ENCODE data around the gene SLC16A6. TPM values are rescaled to one million over a fixed set of nuclear protein-coding genes. Genes with fewer than 3 reads are reported as not detected.

The SLC16A6 gene
- total RNA-seq, 1 experiment from 2014 or later = 0.22 TPM

DNA sequence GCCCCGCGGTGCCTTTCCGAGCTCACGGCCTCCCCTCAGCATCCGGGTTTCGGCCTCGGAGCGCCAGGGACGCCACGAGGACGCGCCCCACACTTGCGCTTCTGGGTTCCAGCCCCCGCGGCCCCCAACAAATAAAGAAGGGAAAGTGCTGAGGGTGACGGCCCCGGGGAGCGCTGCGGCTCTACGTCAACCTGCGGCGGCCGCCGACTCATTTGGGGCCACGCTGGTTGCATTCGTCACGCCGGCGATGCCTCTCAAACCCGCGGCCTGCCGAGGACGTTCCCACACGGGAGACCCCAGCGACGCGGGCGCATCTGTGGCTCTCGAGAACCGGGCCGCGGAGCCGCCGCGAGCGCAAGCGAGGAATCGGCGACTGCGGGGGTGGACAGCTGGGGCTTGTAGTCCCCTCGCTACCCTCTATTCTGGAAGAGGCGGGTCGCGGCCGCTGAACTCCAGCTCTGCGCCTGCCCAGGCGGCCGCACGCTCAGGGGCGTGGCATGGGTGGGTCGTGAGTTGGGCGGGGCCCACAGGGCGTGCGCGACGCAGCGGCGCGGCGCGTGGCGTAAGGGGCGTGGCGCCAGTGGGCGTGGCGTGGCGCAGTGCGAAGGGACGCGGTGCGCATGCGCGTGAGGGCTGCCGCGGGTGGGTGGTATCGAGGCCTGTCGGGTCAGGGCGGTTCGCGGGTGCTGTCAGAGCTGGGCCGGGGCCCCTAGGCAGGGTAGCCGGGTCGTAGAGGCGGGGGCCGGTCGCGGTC is 43.3 kb downstream of the SLC16A6 start, which contains the start of gene AMZ2 (continued):
- TF ChIP-seq AR (CRISPR knock-in tag; IDR thresholded peaks at IDR 0.05) (no peak), ETV6 (CRISPR knock-in tag; IDR thresholded peaks at IDR 0.05) (peak; percentile 63; the same call in 1 of the 2 replicates), ZNF138 (CRISPR knock-in tag; conservative IDR thresholded peaks at IDR 0.05) (0 out of 2 replicates have a peak, but pooled peaks have one; percentile 5), ZNF532 (CRISPR knock-in tag; IDR thresholded peaks at IDR 0.05; ENCODE audit: borderline replicate concordance) (no peak), NFYB (CRISPR knock-in tag; conservative IDR thresholded peaks at IDR 0.05; ENCODE audit: low read depth) (0 out of 2 replicates have a peak, but pooled peaks have one; percentile 14), ESRRA (CRISPR knock-in tag; IDR thresholded peaks at IDR 0.05; ENCODE audit: borderline replicate concordance) (peak; percentile 42; the same call in 1 of the 2 replicates), PRRX2 (CRISPR knock-in tag; IDR thresholded peaks at IDR 0.05) (0 out of 2 replicates have a peak, but pooled peaks have one; percentile 33), ARID4B (CRISPR knock-in tag; IDR thresholded peaks at IDR 0.05; ENCODE audit: borderline replicate concordance) (peak; percentile 72; the same call in 1 of the 2 replicates), RORB (CRISPR knock-in tag; IDR thresholded peaks at IDR 0.05) (no peak), SMAD3 (CRISPR knock-in tag; IDR thresholded peaks at IDR 0.05; ENCODE audit: borderline replicate concordance) (0 out of 2 replicates have a peak, but pooled peaks have one; percentile 52), CREM (CRISPR knock-in tag; IDR thresholded peaks at IDR 0.05) (peak; percentile 85), SMAD4 (CRISPR knock-in tag; IDR thresholded peaks at IDR 0.05) (no peak)
- TF ChIP-seq, protein P1, sequence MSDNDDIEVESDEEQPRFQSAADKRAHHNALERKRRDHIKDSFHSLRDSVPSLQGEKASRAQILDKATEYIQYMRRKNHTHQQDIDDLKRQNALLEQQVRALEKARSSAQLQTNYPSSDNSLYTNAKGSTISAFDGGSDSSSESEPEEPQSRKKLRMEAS (CRISPR knock-in tag; IDR thresholded peaks at IDR 0.05) = peak; percentile 79; the same call in 1 of the 2 replicates
- TF ChIP-seq, protein P2, sequence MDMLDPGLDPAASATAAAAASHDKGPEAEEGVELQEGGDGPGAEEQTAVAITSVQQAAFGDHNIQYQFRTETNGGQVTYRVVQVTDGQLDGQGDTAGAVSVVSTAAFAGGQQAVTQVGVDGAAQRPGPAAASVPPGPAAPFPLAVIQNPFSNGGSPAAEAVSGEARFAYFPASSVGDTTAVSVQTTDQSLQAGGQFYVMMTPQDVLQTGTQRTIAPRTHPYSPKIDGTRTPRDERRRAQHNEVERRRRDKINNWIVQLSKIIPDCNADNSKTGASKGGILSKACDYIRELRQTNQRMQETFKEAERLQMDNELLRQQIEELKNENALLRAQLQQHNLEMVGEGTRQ (CRISPR knock-in tag; IDR thresholded peaks at IDR 0.05) = peak; percentile 71
- TF ChIP-seq, protein P3, sequence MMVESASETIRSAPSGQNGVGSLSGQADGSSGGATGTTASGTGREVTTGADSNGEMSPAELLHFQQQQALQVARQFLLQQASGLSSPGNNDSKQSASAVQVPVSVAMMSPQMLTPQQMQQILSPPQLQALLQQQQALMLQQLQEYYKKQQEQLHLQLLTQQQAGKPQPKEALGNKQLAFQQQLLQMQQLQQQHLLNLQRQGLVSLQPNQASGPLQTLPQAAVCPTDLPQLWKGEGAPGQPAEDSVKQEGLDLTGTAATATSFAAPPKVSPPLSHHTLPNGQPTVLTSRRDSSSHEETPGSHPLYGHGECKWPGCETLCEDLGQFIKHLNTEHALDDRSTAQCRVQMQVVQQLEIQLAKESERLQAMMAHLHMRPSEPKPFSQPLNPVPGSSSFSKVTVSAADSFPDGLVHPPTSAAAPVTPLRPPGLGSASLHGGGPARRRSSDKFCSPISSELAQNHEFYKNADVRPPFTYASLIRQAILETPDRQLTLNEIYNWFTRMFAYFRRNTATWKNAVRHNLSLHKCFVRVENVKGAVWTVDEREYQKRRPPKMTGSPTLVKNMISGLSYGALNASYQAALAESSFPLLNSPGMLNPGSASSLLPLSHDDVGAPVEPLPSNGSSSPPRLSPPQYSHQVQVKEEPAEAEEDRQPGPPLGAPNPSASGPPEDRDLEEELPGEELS (CRISPR knock-in tag; IDR thresholded peaks at IDR 0.05) = peak; percentile 12
- TF ChIP-seq, protein P4, sequence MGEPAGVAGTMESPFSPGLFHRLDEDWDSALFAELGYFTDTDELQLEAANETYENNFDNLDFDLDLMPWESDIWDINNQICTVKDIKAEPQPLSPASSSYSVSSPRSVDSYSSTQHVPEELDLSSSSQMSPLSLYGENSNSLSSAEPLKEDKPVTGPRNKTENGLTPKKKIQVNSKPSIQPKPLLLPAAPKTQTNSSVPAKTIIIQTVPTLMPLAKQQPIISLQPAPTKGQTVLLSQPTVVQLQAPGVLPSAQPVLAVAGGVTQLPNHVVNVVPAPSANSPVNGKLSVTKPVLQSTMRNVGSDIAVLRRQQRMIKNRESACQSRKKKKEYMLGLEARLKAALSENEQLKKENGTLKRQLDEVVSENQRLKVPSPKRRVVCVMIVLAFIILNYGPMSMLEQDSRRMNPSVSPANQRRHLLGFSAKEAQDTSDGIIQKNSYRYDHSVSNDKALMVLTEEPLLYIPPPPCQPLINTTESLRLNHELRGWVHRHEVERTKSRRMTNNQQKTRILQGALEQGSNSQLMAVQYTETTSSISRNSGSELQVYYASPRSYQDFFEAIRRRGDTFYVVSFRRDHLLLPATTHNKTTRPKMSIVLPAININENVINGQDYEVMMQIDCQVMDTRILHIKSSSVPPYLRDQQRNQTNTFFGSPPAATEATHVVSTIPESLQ (CRISPR knock-in tag; IDR thresholded peaks at IDR 0.05) = no peak
